Neural cell (in vitro differentiated cells): ENCODE results near the gene HACD2.

Experiments used
- CTCF ChIP-seq: fragments of 450-650 bp; IDR thresholded peaks from 2 replicates; pipeline ENCODE4 v1.5.1; 2014; ENCODE audit warnings: antibody characterized with exemption, mild to moderate bottlenecking, moderate library complexity; ENCODE audit not compliant: poor library complexity, severe bottlenecking
- MXI1 ChIP-seq: fragments of 450-650 bp; conservative IDR thresholded peaks from 2 replicates; pipeline ENCODE4 v1.6.1; 2014; ENCODE audit warnings: antibody characterized with exemption, mild to moderate bottlenecking; ENCODE audit not compliant: poor library complexity, severe bottlenecking
- REST ChIP-seq: IDR thresholded peaks from 2 replicates; pipeline ENCODE4 v1.6.1; 2012; ENCODE audit warnings: borderline replicate concordance

GRCh38 chr3:123479891-123480290 lies 105.0 kb downstream of the HACD2 start:
- no peak for TF ChIP-seq REST
- TF ChIP-seq CTCF = no peak
- TF ChIP-seq MXI1 = no peak
